HG02623 (cell line): ENCODE results near the gene PDCD10.

Experiments used
- ATAC-seq: cut with Tn5 transposase; IDR thresholded peaks from one replicate; pipeline ENCODE4 v1.9.1; 2021; ENCODE audit warnings: moderate library complexity; ENCODE audit not compliant: unreplicated experiment

Gene PDCD10

GRCh38 chr3:167684388-167684993 is 50.2 kb downstream of the PDCD10 start:
- ATAC-seq, result peak; percentile 82

GRCh38 chr3:167679526-167679925 is 55.2 kb downstream of the PDCD10 start:
- no peak for ATAC-seq

DNA sequence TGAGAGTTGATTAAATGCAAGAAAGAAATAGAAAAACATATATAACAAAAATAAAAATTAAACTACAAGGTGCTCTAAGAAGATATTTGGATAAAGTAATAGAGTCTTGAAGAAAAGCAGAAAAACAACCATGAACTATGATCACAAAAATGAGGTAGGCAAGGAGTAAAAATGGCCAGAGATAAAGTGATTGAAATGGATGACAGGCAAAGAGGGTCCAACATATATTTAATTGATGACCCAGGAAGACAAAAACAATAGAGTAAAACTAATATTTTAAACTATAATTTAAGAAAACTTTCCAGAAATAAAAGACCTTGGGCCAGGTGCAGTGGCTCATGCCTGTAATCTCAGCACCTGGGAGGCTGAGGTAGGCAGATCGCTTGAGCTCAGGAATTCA is 58.8 kb downstream of the PDCD10 start:
- no peak for ATAC-seq

DNA sequence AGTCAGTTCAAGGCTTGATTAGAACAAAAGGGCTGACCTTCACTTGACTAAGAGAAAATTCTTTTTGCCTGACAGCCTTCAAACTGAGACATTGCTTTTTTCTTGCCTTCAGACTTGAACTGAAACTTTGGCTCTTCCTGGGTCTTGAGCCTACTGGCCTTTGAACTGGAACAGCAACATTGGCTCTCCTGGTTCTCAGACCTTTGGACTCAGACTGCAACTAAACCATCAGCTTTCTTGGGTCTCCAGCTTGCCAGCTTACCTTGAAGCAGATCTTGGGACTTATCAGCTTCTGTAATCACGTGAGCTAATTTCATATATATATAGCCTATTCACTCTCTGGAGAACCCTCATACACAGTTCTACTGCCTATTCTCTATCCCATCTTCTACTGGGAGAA is 61.5 kb downstream of the PDCD10 start:
- ATAC-seq, result no peak

- ATAC-seq, result no peak
Observed at GRCh38 chr3:167671878-167672427, 62.7 kb downstream of the PDCD10 start.

- ATAC-seq, result no peak
Observed at GRCh38 chr3:167669699-167670098, 65.0 kb downstream of the PDCD10 start.

DNA sequence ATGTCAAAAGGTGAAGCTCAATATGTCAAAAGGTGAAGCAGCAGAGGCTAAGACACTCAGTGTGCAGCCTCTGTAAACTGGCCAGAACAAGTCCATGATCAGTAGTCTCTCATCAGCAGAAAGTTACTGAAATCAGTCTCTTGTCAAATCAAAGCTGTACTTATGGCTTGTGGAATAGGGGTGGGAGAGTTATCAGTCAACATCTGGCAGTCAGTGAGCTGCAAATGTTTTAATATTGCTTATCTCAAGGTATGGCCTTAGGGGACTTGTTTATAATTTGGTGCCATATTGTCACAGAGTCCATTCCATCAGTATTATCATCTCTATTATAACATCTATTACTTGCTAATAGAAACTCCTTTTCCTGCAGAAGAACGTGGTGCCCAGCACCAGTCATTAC is 66.0 kb downstream of the PDCD10 start:
- ATAC-seq, result no peak

DNA sequence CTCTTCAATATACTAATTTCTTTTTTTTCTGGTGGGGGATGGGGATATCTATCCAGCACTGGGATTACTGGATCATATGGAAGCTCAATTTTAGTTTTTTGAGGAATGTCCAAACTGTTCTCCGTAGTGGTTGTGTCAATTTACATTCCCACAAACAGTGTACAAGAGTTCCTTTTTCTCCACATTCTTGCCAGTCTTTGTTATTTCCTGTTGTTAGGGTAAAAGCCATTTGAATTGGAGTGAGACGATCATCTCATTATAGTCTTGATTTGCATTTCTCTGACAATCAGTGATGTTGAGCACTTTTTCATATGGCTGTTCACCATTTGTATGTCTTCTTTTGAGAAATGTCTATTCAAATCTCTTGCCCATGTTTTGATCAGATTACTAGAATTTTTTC is 68.1 kb downstream of the PDCD10 start:
- no peak for ATAC-seq

- ATAC-seq, result no peak
Observed at GRCh38 chr3:167662919-167663400, 71.7 kb downstream of the PDCD10 start.

DNA sequence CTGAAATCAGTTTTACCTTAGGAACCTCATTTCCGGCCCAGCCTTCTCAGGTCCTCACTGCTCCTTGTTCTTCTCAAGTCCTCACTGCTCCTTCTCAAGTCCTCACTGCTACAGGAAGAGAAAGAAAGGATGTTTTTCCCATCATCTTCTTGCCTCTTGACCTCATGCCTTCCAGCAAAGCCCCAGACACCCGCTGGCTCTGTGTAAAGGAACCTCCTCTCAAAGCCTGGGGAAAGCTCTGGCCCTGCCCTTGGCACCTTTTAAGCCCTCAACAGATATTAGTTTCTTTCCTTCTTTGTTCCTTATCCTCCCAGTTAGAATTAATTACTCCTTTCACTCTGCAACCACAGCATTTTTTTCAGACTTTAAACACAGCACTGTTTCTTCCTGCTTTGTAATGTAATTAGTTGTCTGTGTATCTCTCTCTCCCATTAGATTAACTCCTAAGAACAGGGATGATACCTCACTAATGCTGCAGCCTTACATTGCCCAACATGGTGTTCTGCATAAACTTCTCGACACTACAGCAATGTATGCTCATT is 76.9 kb downstream of the PDCD10 start:
- ATAC-seq, result no peak

GRCh38 chr3:167656821-167657220 is 77.9 kb downstream of the PDCD10 start:
- no peak for ATAC-seq

- no peak for ATAC-seq
Observed at GRCh38 chr3:167653760-167654159, 80.9 kb downstream of the PDCD10 start, which contains the start of gene WDR49. Gene WDR49, minus strand, starts transcription at chr3:167653942. Its CDS starts 517 bp downstream, at chr3:167653425.

- no peak for ATAC-seq
Observed at GRCh38 chr3:167653155-167653554, 81.5 kb downstream of the PDCD10 start.

DNA sequence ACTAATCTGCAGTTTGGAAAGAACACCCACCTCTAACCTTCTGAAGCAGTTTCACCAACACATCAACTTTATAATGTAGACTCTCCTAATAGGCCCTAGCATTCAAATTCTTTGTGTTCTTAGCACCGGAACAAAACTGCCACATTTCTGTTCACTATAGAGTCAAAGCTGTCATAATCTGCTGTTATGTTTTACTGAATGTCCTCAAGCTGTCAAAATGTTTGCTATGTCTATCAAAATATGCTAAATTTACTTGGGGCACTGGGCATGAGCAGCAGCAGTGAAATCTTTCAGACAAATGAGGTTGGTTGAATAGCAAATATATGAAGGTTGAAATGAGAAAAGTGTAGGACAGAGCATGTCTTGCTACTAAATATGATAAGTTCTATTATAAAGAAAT is 82.9 kb downstream of the PDCD10 start:
- no peak for ATAC-seq

DNA sequence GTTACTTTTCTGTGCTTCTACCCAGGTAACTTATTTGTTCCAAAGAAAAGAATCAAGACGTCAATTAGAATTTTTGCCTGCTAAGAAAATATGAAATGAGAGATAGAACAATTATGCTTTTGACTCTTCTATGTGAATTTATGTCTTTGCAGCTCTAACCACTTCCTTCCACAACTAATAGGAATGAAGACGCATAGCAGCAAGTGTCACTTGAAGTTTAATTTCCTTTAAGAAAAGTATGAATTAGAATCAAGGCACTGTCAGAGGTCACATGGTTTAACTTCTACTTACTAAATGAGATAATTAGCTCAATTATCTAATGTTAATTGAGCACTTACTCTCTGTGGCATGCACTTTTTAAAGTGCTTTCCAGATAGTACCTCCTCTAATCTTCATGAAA is 84.2 kb downstream of the PDCD10 start:
- no peak for ATAC-seq

DNA sequence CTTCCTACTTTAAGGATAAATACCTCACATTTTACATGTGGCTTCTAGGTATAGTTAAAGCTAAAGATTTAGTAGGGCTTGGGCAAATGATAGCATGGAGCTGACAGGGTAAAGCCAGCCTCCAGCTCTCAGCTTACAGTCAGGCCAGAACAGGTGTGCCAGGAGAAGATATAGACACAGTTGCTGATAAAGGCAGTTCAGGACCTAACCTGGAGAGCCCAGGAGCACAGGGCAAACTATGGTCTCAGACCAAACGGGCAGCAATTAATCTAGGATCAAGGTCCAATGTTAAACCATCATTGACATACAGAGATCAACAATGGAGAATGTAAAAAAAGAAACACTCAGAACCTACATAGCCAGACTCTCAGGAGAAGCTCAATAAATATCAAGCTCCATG is 84.9 kb downstream of the PDCD10 start:
- ATAC-seq, result no peak

- no peak for ATAC-seq
Observed at GRCh38 chr3:167644611-167645010, 90.1 kb downstream of the PDCD10 start.
